22Rv1 (cell line): ENCODE results near the gene PEX11A.

Experiments
- H3K27ac ChIP-seq: fragments of 450-650 bp; 2 replicates; pipeline ENCODE4 v1.5.1; 2017
- ZFX ChIP-seq: fragments of 450-650 bp; IDR thresholded peaks from 2 replicates; pipeline ENCODE4 v1.6.1; 2017; ENCODE audit warnings: antibody characterized with exemption, borderline replicate concordance
- TF ChIP-seq, protein P1 (sequence below): fragments of 450-650 bp; IDR thresholded peaks from 2 replicates; pipeline ENCODE4 v1.5.1; 2017; ENCODE audit warnings: mild to moderate bottlenecking

Gene PEX11A

DNA sequence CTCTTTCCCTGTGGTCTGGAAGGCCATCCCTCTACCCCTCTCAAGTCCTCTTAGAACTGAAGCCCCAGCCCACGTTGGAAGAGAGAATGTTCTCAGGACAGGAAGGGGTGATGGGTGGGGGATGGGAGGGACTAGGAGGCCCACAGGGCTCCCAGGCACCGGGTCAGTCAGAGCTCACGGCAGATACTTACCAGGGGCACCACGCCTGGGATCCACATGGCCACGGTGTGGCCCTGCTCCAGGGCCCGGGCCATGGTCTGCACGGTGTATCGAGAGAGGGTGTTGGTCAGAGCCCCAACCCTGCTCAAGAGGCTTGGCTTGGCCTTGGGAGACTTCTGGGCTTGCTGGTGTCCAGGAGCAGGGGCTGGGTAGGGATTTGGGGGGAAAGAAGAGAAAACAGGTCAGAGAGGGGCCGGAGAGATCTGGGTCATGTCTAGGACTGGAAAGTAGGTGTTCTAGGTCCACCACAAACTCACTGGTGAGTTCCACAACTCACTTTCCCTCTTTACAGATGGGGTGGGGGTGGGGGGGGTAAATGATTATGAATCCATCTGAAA is 21.2 kb downstream of the PEX11A start:
- TF ChIP-seq ZFX = no peak
- TF ChIP-seq, protein P1, sequence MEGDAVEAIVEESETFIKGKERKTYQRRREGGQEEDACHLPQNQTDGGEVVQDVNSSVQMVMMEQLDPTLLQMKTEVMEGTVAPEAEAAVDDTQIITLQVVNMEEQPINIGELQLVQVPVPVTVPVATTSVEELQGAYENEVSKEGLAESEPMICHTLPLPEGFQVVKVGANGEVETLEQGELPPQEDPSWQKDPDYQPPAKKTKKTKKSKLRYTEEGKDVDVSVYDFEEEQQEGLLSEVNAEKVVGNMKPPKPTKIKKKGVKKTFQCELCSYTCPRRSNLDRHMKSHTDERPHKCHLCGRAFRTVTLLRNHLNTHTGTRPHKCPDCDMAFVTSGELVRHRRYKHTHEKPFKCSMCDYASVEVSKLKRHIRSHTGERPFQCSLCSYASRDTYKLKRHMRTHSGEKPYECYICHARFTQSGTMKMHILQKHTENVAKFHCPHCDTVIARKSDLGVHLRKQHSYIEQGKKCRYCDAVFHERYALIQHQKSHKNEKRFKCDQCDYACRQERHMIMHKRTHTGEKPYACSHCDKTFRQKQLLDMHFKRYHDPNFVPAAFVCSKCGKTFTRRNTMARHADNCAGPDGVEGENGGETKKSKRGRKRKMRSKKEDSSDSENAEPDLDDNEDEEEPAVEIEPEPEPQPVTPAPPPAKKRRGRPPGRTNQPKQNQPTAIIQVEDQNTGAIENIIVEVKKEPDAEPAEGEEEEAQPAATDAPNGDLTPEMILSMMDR = no peak
- no peak overlapping the region for H3K27ac ChIP-seq

DNA sequence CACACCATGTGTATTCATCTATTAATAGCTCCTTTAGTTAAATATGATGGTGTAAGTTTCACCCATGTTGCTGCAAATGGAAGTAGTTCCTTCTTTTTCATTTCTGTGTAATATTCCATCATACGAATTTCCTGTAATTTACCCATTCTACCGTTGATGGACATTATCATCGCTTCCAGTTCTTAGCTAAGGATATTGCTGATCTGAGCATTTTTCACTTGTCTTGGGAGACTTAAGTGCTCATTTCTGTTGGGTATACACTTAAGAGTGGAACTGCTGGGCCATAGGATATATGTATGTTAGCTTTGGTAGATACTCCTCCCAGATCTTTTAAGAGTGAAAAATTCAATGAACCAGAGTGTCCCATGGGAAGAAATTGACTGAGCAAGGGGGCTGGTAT is 22.4 kb downstream of the PEX11A start:
- H3K27ac ChIP-seq = no peak overlapping the region
- TF ChIP-seq ZFX = no peak
- TF ChIP-seq, protein P1 = no peak

DNA sequence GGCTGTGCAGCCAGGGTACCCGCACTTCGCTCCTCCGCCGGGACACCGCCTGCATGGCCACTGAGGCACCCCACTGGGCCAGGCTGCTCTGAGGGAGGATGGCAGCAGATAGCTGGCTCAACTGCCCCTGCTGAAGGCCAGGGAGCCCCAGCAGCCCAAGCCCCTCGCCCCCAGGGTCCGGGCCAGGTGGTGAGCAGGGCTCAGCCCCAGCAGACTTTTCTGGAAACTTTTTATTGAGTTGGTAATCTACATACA is 22.9 kb downstream of the PEX11A start:
- no peak for TF ChIP-seq ZFX
- TF ChIP-seq, protein P1 = no peak
- H3K27ac ChIP-seq = no peak overlapping the region

DNA sequence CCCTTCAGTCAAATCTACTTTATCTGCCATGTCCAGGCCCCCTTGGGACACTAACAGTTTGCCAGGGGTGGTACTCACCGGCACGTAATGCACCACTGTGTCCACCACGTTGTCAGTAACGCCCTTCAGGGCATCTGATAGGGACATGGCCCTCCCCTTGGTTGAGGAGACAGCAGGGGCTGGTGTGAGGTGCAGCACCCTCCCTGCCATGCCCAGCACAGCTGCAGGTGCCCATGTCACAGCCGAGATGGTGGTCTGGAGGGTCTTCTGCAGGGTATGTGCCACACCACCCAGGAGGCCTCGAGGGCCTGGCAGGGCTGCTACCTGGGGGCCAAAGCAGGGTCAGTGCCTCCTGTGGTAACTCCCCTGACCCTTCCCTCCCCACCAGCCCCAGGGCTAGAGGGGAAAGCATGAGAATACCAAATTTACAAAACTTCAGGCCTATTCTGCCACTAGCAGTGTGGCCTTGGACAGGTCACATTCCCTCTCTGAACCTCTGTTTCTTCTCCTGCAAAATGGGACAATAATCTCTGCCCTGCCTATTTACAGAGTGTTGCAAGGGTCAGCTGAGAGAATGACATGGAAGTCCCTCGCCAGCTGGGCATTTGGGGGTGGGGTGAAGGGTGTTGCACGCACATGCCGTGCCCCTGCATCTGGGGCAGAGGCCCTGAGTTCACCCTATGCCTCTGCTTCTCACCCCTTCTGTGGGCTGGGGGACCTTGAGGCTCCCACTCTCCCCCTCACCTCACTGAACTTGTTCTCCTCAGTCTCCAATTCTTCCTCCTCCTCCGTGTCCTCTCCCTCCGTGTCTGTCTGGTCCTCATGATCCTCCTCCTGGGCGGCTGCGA is 23.5 kb downstream of the PEX11A start:
- TF ChIP-seq, protein P1 = no peak
- no peak for TF ChIP-seq ZFX
- no peak overlapping the region for H3K27ac ChIP-seq

DNA sequence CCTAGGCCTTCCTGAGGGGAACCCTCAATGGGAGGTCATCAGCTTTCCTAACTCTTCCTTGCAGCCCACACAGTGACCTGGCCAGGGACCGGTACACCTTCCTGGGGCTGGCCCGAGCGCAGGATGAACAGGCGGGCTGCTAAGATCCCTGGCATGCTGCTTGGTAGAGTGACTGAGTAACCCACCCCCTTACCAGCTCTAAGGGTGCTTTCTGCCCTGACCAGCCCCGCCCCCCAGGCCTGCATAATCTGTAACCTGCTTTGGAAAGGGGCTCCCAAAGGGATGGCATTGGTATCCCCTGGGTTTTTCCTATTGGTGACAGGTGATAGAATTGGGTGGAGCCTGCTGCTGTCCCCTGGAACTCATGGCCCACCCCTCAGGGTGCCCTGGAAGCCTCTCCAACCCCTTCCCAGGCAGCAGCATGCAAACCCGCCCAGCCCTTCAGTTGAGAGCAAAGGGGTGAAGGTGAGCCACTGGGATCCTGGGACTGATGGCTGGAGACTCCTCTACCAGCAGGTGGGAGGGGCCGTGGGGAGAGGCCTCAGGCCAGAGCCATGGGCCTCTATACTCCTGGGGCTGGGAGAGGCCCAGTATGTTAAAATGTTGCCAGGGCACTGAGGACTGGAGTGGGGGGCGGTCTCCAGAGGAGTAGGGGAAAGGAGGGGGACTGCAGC is 24.2 kb downstream of the PEX11A start:
- H3K27ac ChIP-seq = no peak overlapping the region
- no peak for TF ChIP-seq ZFX
- TF ChIP-seq, protein P1 = no peak

DNA sequence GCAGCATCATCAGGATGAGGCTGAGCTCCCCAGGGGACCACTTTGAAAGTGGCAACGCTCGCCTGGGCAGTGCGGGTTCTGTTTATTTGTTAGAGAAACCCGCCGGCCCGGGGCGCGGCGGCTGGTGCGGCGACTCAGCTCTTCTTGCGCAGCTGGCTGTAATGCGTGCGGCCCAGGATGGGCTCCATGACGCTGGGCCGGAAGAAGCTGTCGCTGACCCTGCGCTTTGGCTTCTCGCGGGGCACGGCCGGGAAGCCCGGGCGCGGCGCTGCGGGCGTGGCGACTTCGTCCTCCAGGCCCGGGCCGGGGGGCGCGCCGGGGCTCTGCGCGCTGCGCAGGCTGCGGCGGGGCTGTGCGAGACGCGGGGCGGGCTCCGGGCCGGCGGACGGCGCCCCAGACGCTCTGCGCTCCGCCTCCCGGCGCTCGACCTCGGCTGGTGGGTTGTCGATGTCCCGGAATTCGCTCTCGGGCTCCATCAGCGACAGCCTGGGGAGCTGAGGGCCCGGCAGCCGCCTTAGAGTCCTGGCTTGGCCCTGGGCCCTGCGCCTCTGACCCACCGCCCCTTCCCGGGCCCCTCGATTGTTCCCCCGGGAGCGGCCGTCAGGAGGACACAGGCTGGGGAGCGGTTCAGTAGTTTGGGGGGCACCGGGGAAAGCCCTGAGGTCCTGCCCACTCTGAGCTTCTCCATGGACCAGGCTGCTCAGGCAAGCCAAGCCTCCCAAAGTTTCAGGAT is 24.9 kb downstream of the PEX11A start:
- TF ChIP-seq ZFX = no peak
- TF ChIP-seq, protein P1 = no peak
- no peak overlapping the region for H3K27ac ChIP-seq
